Skeletal muscle tissue (tissue), 4 donors: ENCODE results near the gene FASN. TPM values are rescaled to one million over a fixed set of nuclear protein-coding genes. Genes with fewer than 3 reads are reported as not detected.

Experiments
- H3K27ac ChIP-seq: one replicate; pipeline ENCODE4 v1.7.0; 2013; ENCODE audit warnings: mild to moderate bottlenecking, low read depth, low read length, inconsistent platforms
- H3K27me3 ChIP-seq, 3 donors: one replicate each; pipeline ENCODE4 v1.7.0; 2013; ENCODE audit warnings: low read length in 3 of 3; ENCODE audit not compliant: control insufficient read depth in 3 of 3, insufficient read depth in 3 of 3
- H3K36me3 ChIP-seq, 3 donors: one replicate each; pipeline ENCODE4 v1.7.0; 2013; ENCODE audit warnings: low read length in 3 of 3; ENCODE audit not compliant: control insufficient read depth in 3 of 3, insufficient read depth in 3 of 3
- H3K4me1 ChIP-seq, 3 donors: one replicate each; pipeline ENCODE4 v1.7.0; 2013; ENCODE audit warnings: low read length in 3 of 3, mild to moderate bottlenecking in 3 of 3; ENCODE audit not compliant: control insufficient read depth in 3 of 3, insufficient read depth in 3 of 3
- H3K4me3 ChIP-seq, 3 donors: one replicate each; pipeline ENCODE4 v1.7.0; 2013; ENCODE audit warnings: low read length in 3 of 3
- H3K9ac ChIP-seq, 3 donors: one replicate each; pipeline ENCODE4 v1.7.0; 2013; ENCODE audit warnings: low read length in 3 of 3, mild to moderate bottlenecking in 3 of 3, moderate library complexity in 2 of 3, low read depth in 1 of 3
- H3K9me3 ChIP-seq, 3 donors: one replicate each; pipeline ENCODE4 v1.7.0; 2013; ENCODE audit warnings: low read length in 3 of 3; ENCODE audit not compliant: control insufficient read depth in 3 of 3
- total RNA-seq: library from RNA; depleted of rRNA; stranded (reverse); fragments of >200 nt; gene quantifications from one replicate; pipeline ENCODE4 v1.2.3, GENCODE V29; 2014
- donor health status: Osteomylitis.

Gene FASN
- total RNA-seq, 1 donor from 2014 or later, result 26.1 TPM

GRCh38 chr17:82128287-82128686, 30.3 kb upstream of the FASN start:
- H3K9me3 ChIP-seq, result no peaks in the 10 kb centered on the region
- H3K36me3 ChIP-seq, result peaks cover 3 to 6% (median 5%) of the 10 kb centered on the region in 3 donors
- no peaks in the 10 kb centered on the region for H3K4me1 ChIP-seq
- H3K27ac ChIP-seq, result no peak overlapping the region
- no peaks in the 10 kb centered on the region for H3K27me3 ChIP-seq
- no peak overlapping the region for H3K9ac ChIP-seq
- no peak overlapping the region for H3K4me3 ChIP-seq

GRCh38 chr17:82127704-82128103, 29.7 kb upstream of the FASN start:
- Histone ChIP-seq H3K36me3 (peaks cover 3 to 6% (median 5%) of the 10 kb centered on the region in 3 donors), H3K27ac (no peak overlapping the region), H3K9me3 (no peaks in the 10 kb centered on the region), H3K9ac (no peak overlapping the region), H3K27me3 (no peaks in the 10 kb centered on the region), H3K4me1 (no peaks in the 10 kb centered on the region), H3K4me3 (no peak overlapping the region)

GRCh38 chr17:82127315-82127595, 29.2 kb upstream of the FASN start:
- Histone ChIP-seq H3K4me3 (no peak overlapping the region), H3K4me1 (no peaks in the 10 kb centered on the region), H3K9ac (no peak overlapping the region), H3K36me3 (peaks cover 3 to 6% (median 5%) of the 10 kb centered on the region in 3 donors), H3K27me3 (no peaks in the 10 kb centered on the region), H3K27ac (no peak overlapping the region), H3K9me3 (no peaks in the 10 kb centered on the region)

DNA sequence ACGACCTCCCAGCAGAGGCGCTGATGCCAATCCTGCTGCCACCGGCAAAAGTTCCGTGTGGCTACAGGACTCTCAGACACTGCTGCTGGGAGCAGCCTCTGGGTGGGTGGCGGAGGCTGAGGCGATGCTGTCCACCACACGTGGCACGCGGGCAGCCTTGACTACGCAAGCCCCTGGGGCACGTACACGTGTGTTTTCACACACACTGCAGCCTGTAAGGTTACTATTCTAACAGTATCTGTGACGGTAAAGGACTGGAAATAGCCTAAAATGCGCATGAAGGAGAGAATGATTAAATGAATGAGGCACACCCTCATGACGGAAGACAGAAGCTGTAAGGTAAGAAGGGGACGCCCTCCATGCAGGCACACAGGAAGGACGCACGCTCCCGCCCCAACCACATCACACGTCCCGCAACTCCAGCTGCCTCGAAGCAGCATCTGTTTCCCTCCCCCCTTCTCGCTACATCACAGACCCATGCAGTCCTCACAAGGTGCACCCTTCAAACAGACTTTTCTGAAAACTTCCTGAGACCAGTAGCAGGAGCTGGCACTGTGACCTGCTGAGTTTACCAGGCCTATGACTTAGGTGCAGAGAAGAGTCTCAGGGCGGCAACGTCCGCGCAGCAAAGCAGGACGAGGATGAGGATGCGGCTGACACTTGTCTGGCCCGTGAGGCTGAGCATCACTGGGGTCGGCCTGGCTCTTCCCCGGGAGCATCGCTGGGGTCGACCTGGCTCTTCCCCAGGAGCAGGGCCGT, 28.7 kb upstream of the FASN start:
- Histone ChIP-seq H3K27me3 (no peaks in the 10 kb centered on the region), H3K9me3 (no peaks in the 10 kb centered on the region), H3K9ac (no peak overlapping the region), H3K36me3 (peaks cover 3 to 6% (median 5%) of the 10 kb centered on the region in 3 donors), H3K27ac (no peak overlapping the region), H3K4me1 (no peaks in the 10 kb centered on the region), H3K4me3 (no peak overlapping the region)

DNA sequence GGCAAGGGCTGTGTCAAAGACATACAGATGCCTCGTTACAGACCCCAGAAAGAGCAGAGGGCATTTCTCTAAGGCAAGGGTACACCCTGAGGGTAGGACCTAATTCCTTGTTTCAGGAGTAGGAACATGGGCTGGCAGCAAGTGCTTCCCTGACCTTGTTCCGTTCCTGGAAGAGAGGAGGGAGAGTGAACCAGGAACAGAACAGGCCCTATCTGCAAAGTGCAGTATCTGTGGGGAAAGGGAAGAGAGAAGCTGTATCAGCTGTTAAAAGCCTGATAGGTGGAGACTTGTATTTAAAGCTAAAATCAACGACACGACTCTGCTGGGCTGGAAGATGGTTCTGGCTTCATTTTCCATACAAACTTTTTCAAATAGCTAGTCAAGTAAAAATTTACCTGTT, 26.1 kb upstream of the FASN start:
- Histone ChIP-seq H3K4me1 (no peaks in the 10 kb centered on the region), H3K27ac (no peak overlapping the region), H3K27me3 (no peaks in the 10 kb centered on the region), H3K9me3 (no peaks in the 10 kb centered on the region), H3K36me3 (peaks cover 3 to 6% (median 5%) of the 10 kb centered on the region in 3 donors), H3K9ac (no peak overlapping the region), H3K4me3 (no peak overlapping the region)

DNA sequence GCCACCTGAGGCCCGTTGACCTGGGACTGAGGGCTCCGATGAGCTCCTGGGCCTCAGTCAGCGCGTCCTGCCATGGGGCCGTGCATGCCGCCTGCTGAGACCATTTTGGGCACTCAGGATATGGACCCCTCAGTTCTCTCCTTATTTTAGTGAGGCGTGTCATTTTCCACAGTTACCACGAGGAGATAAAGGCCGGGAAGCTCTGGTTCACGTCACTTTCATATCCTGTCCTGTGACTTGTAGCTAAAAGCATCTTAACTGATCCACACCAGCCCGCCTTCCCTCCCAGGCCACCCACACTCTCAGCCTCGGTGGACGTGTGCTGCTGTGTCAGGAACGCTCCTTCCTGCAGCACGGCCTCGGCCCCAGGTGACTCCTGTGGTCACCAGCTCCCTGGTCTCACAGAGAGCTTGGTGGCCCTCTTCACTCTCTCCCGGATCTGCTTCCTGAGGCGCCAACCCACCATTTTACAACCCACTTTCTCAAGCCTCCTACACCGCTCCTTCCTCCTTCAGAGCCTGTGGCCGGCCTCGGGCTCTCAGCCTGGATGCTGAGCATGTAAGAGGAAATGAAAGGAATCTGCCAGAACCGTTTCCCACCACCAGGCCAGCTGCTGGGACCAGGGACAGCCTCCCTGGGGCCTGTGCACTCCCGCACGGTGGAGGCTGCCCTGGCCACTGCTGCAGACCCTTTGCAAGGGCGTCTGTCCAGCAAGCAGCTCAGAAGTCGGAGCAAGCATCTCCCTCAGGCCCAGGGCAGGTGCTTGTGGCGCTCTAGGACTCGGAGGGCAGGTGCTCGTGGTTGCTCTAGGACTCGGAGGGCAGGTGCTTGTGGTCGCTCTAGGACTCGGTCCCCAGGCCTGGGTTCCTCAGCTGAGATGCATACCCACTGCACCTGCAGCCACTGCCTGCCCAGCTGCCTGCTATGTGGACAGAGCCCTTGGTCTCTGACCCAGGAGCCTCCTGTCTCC, 23.9 kb upstream of the FASN start:
- H3K4me1 ChIP-seq, result no peaks in the 10 kb centered on the region
- H3K9ac ChIP-seq, result no peak overlapping the region
- no peaks in the 10 kb centered on the region for H3K27me3 ChIP-seq

GRCh38 chr17:82121246-82121645, 23.2 kb upstream of the FASN start:
- peaks cover 0 to 2% (median 0%) of the 10 kb centered on the region in 3 donors for H3K36me3 ChIP-seq
- H3K9ac ChIP-seq, result no peak overlapping the region
- H3K27ac ChIP-seq, result no peak overlapping the region
- no peak overlapping the region for H3K4me3 ChIP-seq
- H3K4me1 ChIP-seq, result no peaks in the 10 kb centered on the region
- no peaks in the 10 kb centered on the region for H3K9me3 ChIP-seq
- H3K27me3 ChIP-seq, result no peaks in the 10 kb centered on the region

More for the DNA sequence above, 23.9 kb upstream of the FASN start:
- Histone ChIP-seq H3K4me3 (no peak overlapping the region), H3K9me3 (no peaks in the 10 kb centered on the region), H3K27ac (no peak overlapping the region), H3K36me3 (peaks cover 2 to 5% (median 2%) of the 10 kb centered on the region in 3 donors)

DNA sequence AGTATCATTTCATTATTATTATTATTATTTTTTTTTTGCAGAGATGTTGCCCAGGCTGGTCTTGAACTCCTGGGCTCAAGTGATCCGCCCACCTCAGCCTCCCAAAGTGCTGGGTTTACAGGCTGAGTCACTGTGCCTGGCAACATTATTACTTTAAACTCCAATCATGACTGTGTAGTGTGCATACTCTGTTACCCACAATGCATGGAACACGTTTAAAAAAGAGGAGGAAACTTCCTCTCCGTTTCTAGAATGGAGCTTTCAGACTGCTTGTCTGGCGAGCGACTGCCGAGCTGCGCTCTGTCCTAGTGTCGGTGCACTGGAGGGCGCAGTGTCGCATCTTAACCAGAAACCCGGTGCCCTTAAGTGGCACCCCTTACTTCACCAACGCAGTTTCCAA, 22.1 kb upstream of the FASN start:
- peaks cover 0 to 2% (median 0%) of the 10 kb centered on the region in 3 donors for H3K36me3 ChIP-seq
- no peaks in the 10 kb centered on the region for H3K27me3 ChIP-seq
- H3K4me1 ChIP-seq, result no peaks in the 10 kb centered on the region
- no peak overlapping the region for H3K9ac ChIP-seq
- no peaks in the 10 kb centered on the region for H3K9me3 ChIP-seq
- no peak overlapping the region for H3K4me3 ChIP-seq
- H3K27ac ChIP-seq, result no peak overlapping the region

- Histone ChIP-seq H3K9me3 (no peaks in the 10 kb centered on the region), H3K27ac (no peak overlapping the region), H3K4me3 (no peak overlapping the region), H3K9ac (no peak overlapping the region), H3K36me3 (peaks cover 0 to 2% (median 1%) of the 10 kb centered on the region in 3 donors), H3K4me1 (no peaks in the 10 kb centered on the region), H3K27me3 (no peaks in the 10 kb centered on the region)
These were observed 20.9 kb upstream of the FASN start for GRCh38 chr17:82118815-82119380.
